DMS53 treated with DMSO at 0.1 percent for 48 hours (cell line): ENCODE measurements around the gene KRTAP12-2.
"Not testable (repeated sequence)": the region's sequence is repeated elsewhere in the genome, so short reads cannot be mapped to it uniquely, and the experiment has no call there.

ENCODE experiments used
- DNase-seq: peaks from one replicate; lab custom pipeline; 2025; ENCODE audit not compliant: unreplicated experiment; lab: John Stamatoyannopoulos, UW

Gene KRTAP12-2

DNA sequence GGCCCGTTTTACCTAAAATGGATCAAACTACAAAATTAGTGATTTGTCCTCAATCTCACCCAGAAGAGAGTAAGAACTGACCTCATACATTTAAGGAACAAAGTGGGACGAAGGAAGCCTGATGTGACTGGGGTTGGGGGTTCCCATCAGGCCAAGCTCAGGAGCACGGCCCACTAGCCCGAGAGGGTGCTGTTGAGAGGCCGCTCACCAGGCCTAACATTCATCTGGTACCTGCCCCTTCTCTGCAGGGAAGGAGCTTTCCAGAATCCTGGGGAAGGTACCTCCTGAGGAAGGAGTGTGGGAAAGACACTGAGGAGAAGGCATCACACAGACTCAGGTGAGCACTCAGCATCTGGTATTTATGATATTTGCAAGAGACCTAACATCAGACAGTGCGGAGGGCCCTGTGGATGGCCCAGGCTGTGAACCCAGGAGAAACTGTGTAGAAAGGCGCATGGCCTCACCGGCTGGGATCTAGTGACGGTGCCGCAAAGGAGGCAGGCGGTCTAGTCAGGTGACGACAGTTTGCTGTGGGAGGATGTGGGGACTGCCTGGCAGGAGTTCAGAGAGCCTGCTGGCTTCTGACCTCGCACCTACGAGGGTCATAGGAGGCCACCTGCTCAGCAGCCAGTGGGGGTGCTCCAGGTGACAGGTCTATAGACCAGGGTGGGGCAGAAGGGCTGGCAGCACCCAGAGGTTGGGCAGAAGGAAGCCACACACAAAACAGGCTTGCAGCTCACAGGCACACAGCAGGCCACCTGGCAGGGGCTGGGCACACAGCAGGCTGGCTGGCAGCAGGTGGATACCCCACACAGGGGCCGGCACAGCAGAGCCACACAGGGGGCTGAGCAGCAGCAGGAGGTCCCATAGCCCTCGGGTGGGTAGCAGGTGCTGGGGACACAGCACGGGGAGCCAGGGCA is 12.8 kb downstream of the KRTAP12-2 start:
- no peak for DNase-seq

- no peak for DNase-seq
Measured at GRCh38 chr21:44653123-44653522, 13.6 kb downstream of the KRTAP12-2 start.

DNA sequence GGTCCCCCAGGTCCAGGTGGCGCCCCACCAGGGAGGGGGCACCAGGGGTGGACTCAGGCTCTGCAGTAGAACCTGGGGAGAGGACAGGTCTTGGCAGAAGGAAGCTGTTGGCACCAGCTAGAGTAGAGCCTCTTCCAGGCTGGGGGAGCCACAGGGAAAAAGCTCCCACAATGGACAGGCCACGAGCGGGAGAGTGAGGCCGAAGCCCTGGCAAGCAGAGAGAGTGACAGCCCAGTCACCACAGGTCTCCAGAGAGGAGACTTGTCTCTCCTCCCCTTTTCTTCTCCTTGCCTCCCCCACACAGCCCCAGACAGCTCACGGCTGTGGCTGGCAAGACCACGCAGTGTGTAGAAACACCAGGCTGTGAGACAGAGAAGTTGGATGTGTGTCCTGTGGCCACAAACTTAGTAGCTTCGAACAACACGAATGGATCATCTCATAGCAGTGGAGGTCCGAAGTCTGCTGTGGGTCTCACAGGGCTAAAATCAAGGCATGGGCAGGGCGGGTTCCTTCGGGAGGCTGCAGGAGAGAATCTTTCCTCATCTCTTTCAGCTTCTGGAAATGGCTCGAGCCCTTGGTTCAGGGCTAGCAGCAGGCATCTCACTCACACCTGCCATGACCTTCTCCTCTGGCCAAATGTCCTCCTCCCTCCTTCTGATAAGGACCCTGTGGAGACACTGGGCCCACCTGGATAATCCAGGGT is 15.6 kb downstream of the KRTAP12-2 start:
- DNase-seq, result no peak

GRCh38 chr21:44650265-44650972 is 16.3 kb downstream of the KRTAP12-2 start:
- DNase-seq, result no peak

GRCh38 chr21:44649521-44650100 is 17.1 kb downstream of the KRTAP12-2 start:
- DNase-seq, result no peak

- DNase-seq, result no peak
Measured at GRCh38 chr21:44648557-44649311, 18.0 kb downstream of the KRTAP12-2 start.

GRCh38 chr21:44647222-44647552 is 19.5 kb downstream of the KRTAP12-2 start:
- DNase-seq, result no peak

GRCh38 chr21:44646366-44647221 is 20.1 kb downstream of the KRTAP12-2 start, which contains the start of gene KRTAP10-11:
TSS of gene KRTAP10-11 (plus strand) at chr21:44646414. CDS start at chr21:44646459, 45 bp downstream.
- not testable (repeated sequence) for DNase-seq

GRCh38 chr21:44644878-44645277 is 21.8 kb downstream of the KRTAP12-2 start:
- DNase-seq, result no peak

DNA sequence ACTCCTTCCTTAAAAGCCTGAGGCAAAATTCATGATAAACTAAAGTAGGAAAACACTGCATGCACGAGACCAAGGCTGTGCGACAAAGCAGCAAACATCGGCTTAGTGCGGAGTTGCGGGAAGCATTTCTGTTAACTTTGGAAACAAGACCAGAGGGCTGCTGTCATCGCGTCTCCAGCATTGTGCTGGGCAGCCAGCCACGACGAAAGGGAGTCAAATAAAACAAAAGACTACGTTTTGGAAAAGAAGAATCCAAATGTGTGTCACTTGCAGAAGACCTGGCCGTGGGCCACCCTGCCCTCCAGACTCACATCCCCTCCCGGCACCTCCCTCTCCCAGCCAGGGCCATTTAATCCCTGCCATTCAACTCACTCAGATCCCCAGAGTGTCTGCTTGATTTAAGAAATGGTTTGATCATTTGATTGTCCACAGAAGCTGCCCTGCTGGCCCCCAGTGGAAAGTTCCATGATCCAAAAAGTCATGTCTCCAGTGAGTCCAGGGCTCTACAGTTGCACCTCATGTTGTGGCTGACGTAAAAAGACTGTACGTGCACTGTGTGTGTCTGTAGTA is 22.9 kb downstream of the KRTAP12-2 start:
- no peak for DNase-seq

- DNase-seq, result no peak
Measured at GRCh38 chr21:44640761-44641160, 26.0 kb downstream of the KRTAP12-2 start.

- no peak for DNase-seq
Measured at GRCh38 chr21:44639331-44639655, 27.4 kb downstream of the KRTAP12-2 start.

- not testable (repeated sequence) for DNase-seq
Measured at GRCh38 chr21:44638506-44639330, 28.0 kb downstream of the KRTAP12-2 start.

DNA sequence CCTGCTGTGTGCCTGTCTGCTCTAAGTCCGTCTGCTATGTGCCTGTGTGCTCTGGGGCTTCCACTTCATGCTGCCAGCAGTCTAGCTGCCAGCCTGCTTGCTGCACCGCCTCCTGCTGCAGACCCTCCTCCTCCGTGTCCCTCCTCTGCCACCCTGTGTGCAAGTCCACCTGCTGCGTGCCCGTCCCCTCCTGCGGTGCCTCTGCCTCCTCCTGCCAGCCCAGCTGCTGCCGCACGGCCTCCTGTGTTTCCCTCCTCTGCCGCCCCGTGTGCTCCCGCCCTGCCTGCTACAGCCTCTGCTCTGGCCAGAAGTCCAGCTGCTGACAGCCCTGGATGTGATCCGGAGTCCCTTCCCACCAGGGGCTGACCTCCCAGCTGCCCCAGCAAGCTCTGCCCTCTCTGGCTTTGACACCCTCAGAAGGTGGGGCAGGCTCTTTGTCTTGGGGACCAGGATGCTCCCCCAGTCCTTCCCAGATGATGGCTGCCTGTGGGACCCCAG is 28.8 kb downstream of the KRTAP12-2 start:
- not testable (repeated sequence) for DNase-seq

GRCh38 chr21:44637018-44637850 is 29.5 kb downstream of the KRTAP12-2 start, which contains the start of gene KRTAP10-10:
TSS of gene KRTAP10-10 (plus strand) at chr21:44637356. CDS start at chr21:44637418, 62 bp downstream.
- no peak for DNase-seq

DNA sequence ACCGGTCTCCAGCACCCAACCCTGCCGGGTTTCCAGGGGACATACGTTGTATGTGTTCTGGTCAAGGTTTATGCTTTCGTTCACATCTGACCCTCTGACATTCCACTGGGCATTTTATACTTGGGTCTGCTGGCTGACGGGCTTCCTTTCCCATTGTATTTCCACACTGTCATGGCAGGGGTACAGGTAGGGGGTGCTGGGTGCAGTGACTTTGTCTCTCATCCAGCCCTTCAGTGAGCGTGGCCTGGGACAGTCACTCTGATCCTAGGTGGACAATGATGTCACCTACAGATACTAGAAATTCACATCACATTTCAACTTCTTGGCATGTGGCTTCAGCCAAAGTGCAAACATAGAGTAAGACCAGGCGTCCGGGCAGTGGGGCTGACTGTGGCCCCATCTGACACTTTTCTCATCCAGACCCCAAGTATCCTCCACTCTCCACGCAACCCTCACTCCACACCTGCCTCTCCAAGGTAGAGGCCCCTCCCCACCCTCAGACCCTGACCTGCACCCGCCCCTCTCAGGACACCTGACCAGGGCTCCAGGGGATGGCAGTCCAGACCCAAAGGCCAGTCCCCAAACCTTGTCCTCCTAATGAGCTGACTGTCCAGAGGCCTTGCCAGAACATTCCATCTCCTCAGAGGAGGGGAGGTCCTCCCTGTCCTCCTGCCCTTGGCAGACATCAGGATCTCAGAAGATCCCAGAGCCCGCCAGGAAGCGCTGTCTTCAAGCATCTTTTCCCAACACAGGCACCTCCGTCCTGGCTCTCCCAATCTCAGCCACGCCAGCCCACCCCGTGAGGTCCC is 30.3 kb downstream of the KRTAP12-2 start:
- DNase-seq, result no peak
